Measurements from ENCODE around the gene SLC1A1.

Gene SLC1A1

GRCh38 chr9:4489919-4490704, at the start of gene SLC1A1:
Gene SLC1A1 (plus strand): TSS chr9:4490468. CDS start chr9:4490680, 212 bp downstream.
- no peak for TF ChIP-seq CTCF (conservative IDR thresholded peaks at IDR 0.05; ENCODE audit: low read depth, low read length)
- no peak for DNase-seq (ENCODE audit: low read depth)
- peak within 1 kb of the TSS; percentile 73 for H3K4me3 ChIP-seq (ENCODE audit: low read length)

- no peak for DNase-seq (ENCODE audit: low read depth)
- no peak for TF ChIP-seq CTCF (conservative IDR thresholded peaks at IDR 0.05; ENCODE audit: low read depth, low read length)
- H3K4me3 ChIP-seq (ENCODE audit: low read length), result no peak overlapping the region
Observed at GRCh38 chr9:4442806-4443205, 47.5 kb upstream of the SLC1A1 start.

GRCh38 chr9:4443439-4443838, 46.8 kb upstream of the SLC1A1 start:
- DNase-seq (ENCODE audit: low read depth), result no peak
- no peak for TF ChIP-seq CTCF (conservative IDR thresholded peaks at IDR 0.05; ENCODE audit: low read depth, low read length)
- no peak overlapping the region for H3K4me3 ChIP-seq (ENCODE audit: low read length)

- H3K4me3 ChIP-seq (ENCODE audit: low read length), result no peak overlapping the region
- no peak for DNase-seq (ENCODE audit: low read depth)
- TF ChIP-seq CTCF (conservative IDR thresholded peaks at IDR 0.05; ENCODE audit: low read depth, low read length), result no peak
Observed at GRCh38 chr9:4461437-4461836, 28.8 kb upstream of the SLC1A1 start.

GRCh38 chr9:4463824-4464223, 26.4 kb upstream of the SLC1A1 start:
- DNase-seq (ENCODE audit: low read depth), result no peak
- no peak overlapping the region for H3K4me3 ChIP-seq (ENCODE audit: low read length)
- TF ChIP-seq CTCF (conservative IDR thresholded peaks at IDR 0.05; ENCODE audit: low read depth, low read length), result no peak

GRCh38 chr9:4464911-4465513, 25.3 kb upstream of the SLC1A1 start:
- no peak for TF ChIP-seq CTCF (conservative IDR thresholded peaks at IDR 0.05; ENCODE audit: low read depth, low read length)
- H3K4me3 ChIP-seq (ENCODE audit: low read length), result no peak overlapping the region
- no peak for DNase-seq (ENCODE audit: low read depth)

- no peak for TF ChIP-seq CTCF (conservative IDR thresholded peaks at IDR 0.05; ENCODE audit: low read depth, low read length)
- H3K4me3 ChIP-seq (ENCODE audit: low read length), result no peak overlapping the region
- no peak for DNase-seq (ENCODE audit: low read depth)
Observed at GRCh38 chr9:4465910-4466309, 24.4 kb upstream of the SLC1A1 start.
